ENCODE measurements around the gene THAP4. TPM values are rescaled to one million over a fixed set of nuclear protein-coding genes. Genes with fewer than 3 reads are reported as not detected.
"Not testable (repeated sequence)": the region's sequence is repeated elsewhere in the genome, so short reads cannot be mapped to it uniquely, and the experiment has no call there.

THAP4 gene
- total RNA-seq, 1 donor from 2014 or later = 50.1 TPM

GRCh38 chr2:241566468-241566867 lies 70.5 kb downstream of the THAP4 start:
- Mint-ChIP-seq H3K9me3 (no peaks in the 10 kb centered on the region), H3K4me1 (peaks cover 28% of the 10 kb centered on the region)
- DNase-seq (ENCODE audit: low spot score in 2 of 2, unreplicated experiment in 2 of 2) = no peak

GRCh38 chr2:241566021-241566420 lies 70.9 kb downstream of the THAP4 start:
- not testable (repeated sequence) for H3K27me3 Mint-ChIP-seq (ENCODE audit: low read depth); DNase-seq (ENCODE audit: low spot score in 2 of 2, unreplicated experiment in 2 of 2); H3K9me3 Mint-ChIP-seq; H3K4me3 Mint-ChIP-seq; H3K27ac Mint-ChIP-seq
- H3K4me1 Mint-ChIP-seq = peaks cover 30% of the 10 kb centered on the region
- H3K36me3 Mint-ChIP-seq = peaks cover 12% of the 10 kb centered on the region

More at GRCh38 chr2:241566468-241566867, 70.5 kb downstream of the THAP4 start:
- peaks cover 2% of the 10 kb centered on the region for H3K27me3 Mint-ChIP-seq (ENCODE audit: low read depth)
- no peak overlapping the region for H3K27ac Mint-ChIP-seq
- no peak overlapping the region for H3K4me3 Mint-ChIP-seq
- no peak for TF ChIP-seq CTCF (IDR thresholded peaks at IDR 0.05; ENCODE audit: unreplicated experiment)
- H3K36me3 Mint-ChIP-seq = peaks cover 12% of the 10 kb centered on the region

- Mint-ChIP-seq H3K27me3 (ENCODE audit: low read depth) (peaks cover 2% of the 10 kb centered on the region), H3K36me3 (peaks cover 12% of the 10 kb centered on the region)
These were observed 71.5 kb downstream of the THAP4 start for GRCh38 chr2:241565411-241565810.

GRCh38 chr2:241564596-241565410 lies 72.2 kb downstream of the THAP4 start:
- TF ChIP-seq CTCF (IDR thresholded peaks at IDR 0.05; ENCODE audit: unreplicated experiment) = no peak
- DNase-seq (ENCODE audit: low spot score in 2 of 2, unreplicated experiment in 2 of 2) = no peak
- Mint-ChIP-seq H3K36me3 (peaks cover 10% of the 10 kb centered on the region), H3K4me1 (peaks cover 42% of the 10 kb centered on the region), H3K27me3 (ENCODE audit: low read depth) (no peaks in the 10 kb centered on the region), H3K4me3 (no peak overlapping the region), H3K27ac (no peak overlapping the region), H3K9me3 (no peaks in the 10 kb centered on the region)

More at GRCh38 chr2:241565411-241565810, 71.5 kb downstream of the THAP4 start:
- peak overlapping the region; percentile 50 for H3K27ac Mint-ChIP-seq
- H3K9me3 Mint-ChIP-seq = no peaks in the 10 kb centered on the region
- TF ChIP-seq CTCF (IDR thresholded peaks at IDR 0.05; ENCODE audit: unreplicated experiment) = no peak
- no peak for DNase-seq (ENCODE audit: low spot score in 2 of 2, unreplicated experiment in 2 of 2)
- no peak overlapping the region for H3K4me3 Mint-ChIP-seq
- peaks cover 36% of the 10 kb centered on the region for H3K4me1 Mint-ChIP-seq

- no peaks in the 10 kb centered on the region for H3K9me3 Mint-ChIP-seq
- no peaks in the 10 kb centered on the region for H3K27me3 Mint-ChIP-seq (ENCODE audit: low read depth)
- TF ChIP-seq CTCF (IDR thresholded peaks at IDR 0.05; ENCODE audit: unreplicated experiment) = no peak
- H3K4me1 Mint-ChIP-seq = peaks cover 43% of the 10 kb centered on the region
- H3K36me3 Mint-ChIP-seq = peaks cover 4% of the 10 kb centered on the region
- H3K4me3 Mint-ChIP-seq = no peak overlapping the region
- H3K27ac Mint-ChIP-seq = no peak overlapping the region
- no peak for DNase-seq (ENCODE audit: low spot score in 2 of 2, unreplicated experiment in 2 of 2)
These were observed 72.9 kb downstream of the THAP4 start for GRCh38 chr2:241563981-241564595.

GRCh38 chr2:241563571-241563980 lies 73.4 kb downstream of the THAP4 start:
- H3K27me3 Mint-ChIP-seq (ENCODE audit: low read depth) = no peaks in the 10 kb centered on the region
- peaks cover 40% of the 10 kb centered on the region for H3K4me1 Mint-ChIP-seq
- no peak overlapping the region for H3K27ac Mint-ChIP-seq
- peaks cover 2% of the 10 kb centered on the region for H3K36me3 Mint-ChIP-seq
- H3K4me3 Mint-ChIP-seq = no peak overlapping the region
- H3K9me3 Mint-ChIP-seq = no peaks in the 10 kb centered on the region
- no peak for TF ChIP-seq CTCF (IDR thresholded peaks at IDR 0.05; ENCODE audit: unreplicated experiment)
- DNase-seq (ENCODE audit: low spot score in 2 of 2, unreplicated experiment in 2 of 2) = no peak
